Measurements from ENCODE around the gene ID1. TPM values are rescaled to one million over a fixed set of nuclear protein-coding genes. Genes with fewer than 3 reads are reported as not detected.

ID1 gene
- total RNA-seq, 4 donors from 2014 or later = 237 to 353 (median 301) TPM

- DNase-seq (ENCODE audit: low spot score in 2 of 2) = no peak
- intact Hi-C loops (cut with DNase I; ENCODE audit: low total_unique reads) = no loop called here
- H3K4me3 ChIP-seq (ENCODE audit: low read depth, poor library complexity, severe bottlenecking) = no peak overlapping the region
- TF ChIP-seq POLR2A (IDR thresholded peaks at IDR 0.05) (no peak), CTCF (IDR thresholded peaks at IDR 0.05) (no peak)
- WGBS, 2 donors = 65 to 71% methylated on average over 20 to 21 of the region's 21 CpGs
Measured at GRCh38 chr20:31568041-31568731, 36.9 kb upstream of the ID1 start.

- DNase-seq (ENCODE audit: low spot score in 2 of 2) = no peak
- TF ChIP-seq POLR2A (IDR thresholded peaks at IDR 0.05) = no peak
- TF ChIP-seq CTCF (IDR thresholded peaks at IDR 0.05) = no peak
- no peak overlapping the region for H3K4me3 ChIP-seq (ENCODE audit: low read depth, poor library complexity, severe bottlenecking)
- 80 to 90% methylated on average over 4 to 5 of the region's 5 CpGs for WGBS, 2 donors
- intact Hi-C loops (cut with DNase I; ENCODE audit: low total_unique reads) = no loop called here
Measured at GRCh38 chr20:31568773-31569162, 36.3 kb upstream of the ID1 start.

GRCh38 chr20:31569163-31570020, 35.7 kb upstream of the ID1 start:
- peak in 1 of 2 donors; percentile 93 for DNase-seq (ENCODE audit: low spot score in 2 of 2)
- TF ChIP-seq POLR2A (IDR thresholded peaks at IDR 0.05) (no peak), CTCF (IDR thresholded peaks at IDR 0.05) (peak in 1 of 3 donors; percentile 76)
- intact Hi-C loops (cut with DNase I; ENCODE audit: low total_unique reads) = no loop called here
- no peak overlapping the region for H3K4me3 ChIP-seq (ENCODE audit: low read depth, poor library complexity, severe bottlenecking)
- 33 to 41% methylated on average over 9 to 10 of the region's 10 CpGs for WGBS, 2 donors

- TF ChIP-seq POLR2A (IDR thresholded peaks at IDR 0.05) (no peak), CTCF (IDR thresholded peaks at IDR 0.05) (no peak)
- intact Hi-C loops (cut with DNase I; ENCODE audit: low total_unique reads) = no loop called here
- 60 to 78% methylated on average over 8 of the region's 8 CpGs for WGBS, 2 donors
- H3K4me3 ChIP-seq (ENCODE audit: low read depth, poor library complexity, severe bottlenecking) = no peak overlapping the region
- DNase-seq (ENCODE audit: low spot score in 2 of 2) = no peak
Measured at GRCh38 chr20:31570021-31570463, 35.0 kb upstream of the ID1 start.

DNA sequence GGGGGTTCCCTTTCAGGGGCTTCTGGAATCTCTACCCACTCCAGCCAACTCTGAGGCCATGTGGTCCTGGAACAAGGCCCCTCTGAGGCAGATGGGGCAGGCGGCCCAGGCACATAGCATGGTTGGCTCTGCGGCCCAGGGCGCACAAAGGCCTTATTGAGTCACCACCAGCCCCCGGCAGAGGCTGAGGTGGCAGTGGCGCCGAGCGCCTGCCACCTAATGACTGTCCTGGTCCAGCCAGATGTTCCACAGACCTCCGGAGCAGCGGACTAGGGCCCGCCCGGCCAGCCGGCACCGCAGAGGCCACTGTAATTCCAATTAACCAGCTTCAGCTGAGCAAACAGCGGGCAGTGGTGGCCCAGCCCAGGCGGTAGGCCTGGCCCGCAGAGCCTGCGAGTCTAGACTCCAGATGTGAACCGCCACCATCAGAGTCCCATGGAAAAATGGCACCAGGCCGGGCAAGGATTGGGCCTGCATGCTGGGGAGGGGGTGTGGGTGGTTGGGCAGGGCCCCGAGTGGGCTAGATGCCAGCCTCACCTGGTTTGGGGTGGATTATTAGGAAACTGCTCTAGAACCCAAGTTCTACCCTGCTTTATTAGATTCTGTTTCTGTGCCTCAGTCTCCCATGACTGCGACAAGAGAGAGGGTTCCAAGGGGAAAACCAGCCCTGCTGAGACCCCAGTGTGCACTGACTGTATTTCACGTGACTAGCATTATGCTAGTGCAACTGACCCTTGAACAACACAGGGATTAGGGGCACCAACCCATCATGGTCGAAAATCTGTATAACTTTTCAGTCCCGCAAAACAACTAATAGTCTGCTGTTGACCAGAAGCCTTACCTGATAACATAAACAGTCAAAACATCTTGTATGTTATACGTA, 34.1 kb upstream of the ID1 start:
- no peak overlapping the region for H3K4me3 ChIP-seq (ENCODE audit: low read depth, poor library complexity, severe bottlenecking)
- 57 to 85% methylated on average over 20 to 24 of the region's 25 CpGs for WGBS, 2 donors
- no peak for TF ChIP-seq CTCF (IDR thresholded peaks at IDR 0.05)
- TF ChIP-seq POLR2A (IDR thresholded peaks at IDR 0.05) = no peak
- intact Hi-C loops (cut with DNase I; ENCODE audit: low total_unique reads) = no loop called here
- DNase-seq (ENCODE audit: low spot score in 2 of 2) = no peak
